NCI-H2107 (cell line): ENCODE data around the gene EVL.
A peak's percentile ranks its signal among the peaks of the same experiment; 100 is the strongest.

Experiments
- DNase-seq: peaks from one replicate; lab custom pipeline; 2025; lab: John Stamatoyannopoulos, UW

Gene EVL

GRCh38 chr14:100130521-100130920, 65.3 kb downstream of the EVL start:
- no peak for DNase-seq

GRCh38 chr14:100131181-100131580, 66.0 kb downstream of the EVL start:
- DNase-seq = peak; percentile 74

GRCh38 chr14:100132161-100132902, 67.1 kb downstream of the EVL start:
- DNase-seq = no peak

GRCh38 chr14:100132903-100133510, 67.8 kb downstream of the EVL start:
- no peak for DNase-seq

GRCh38 chr14:100134586-100134985, 69.4 kb downstream of the EVL start:
- no peak for DNase-seq

GRCh38 chr14:100135073-100135472, 69.9 kb downstream of the EVL start:
- peak; percentile 30 for DNase-seq

- DNase-seq = no peak
These were observed 70.6 kb downstream of the EVL start for GRCh38 chr14:100135784-100136183.

GRCh38 chr14:100137173-100137572, 72.0 kb downstream of the EVL start:
- no peak for DNase-seq

GRCh38 chr14:100138082-100138787, 73.0 kb downstream of the EVL start:
- DNase-seq = no peak

GRCh38 chr14:100138955-100139354, 73.7 kb downstream of the EVL start:
- no peak for DNase-seq

- DNase-seq = no peak
These were observed 75.3 kb downstream of the EVL start for GRCh38 chr14:100140452-100141078.

- no peak for DNase-seq
These were observed 75.9 kb downstream of the EVL start for GRCh38 chr14:100141098-100141497.

GRCh38 chr14:100142073-100143040, 77.1 kb downstream of the EVL start:
- DNase-seq = no peak

GRCh38 chr14:100143523-100143922, 78.3 kb downstream of the EVL start:
- DNase-seq = no peak

GRCh38 chr14:100143934-100144333, 78.7 kb downstream of the EVL start:
- no peak for DNase-seq

GRCh38 chr14:100144645-100144995, 79.4 kb downstream of the EVL start:
- DNase-seq = no peak

GRCh38 chr14:100144996-100145646, 79.9 kb downstream of the EVL start:
- DNase-seq = no peak

GRCh38 chr14:100145682-100146464, 80.7 kb downstream of the EVL start:
- no peak for DNase-seq

- DNase-seq = no peak
These were observed 81.4 kb downstream of the EVL start for GRCh38 chr14:100146531-100147091.

- no peak for DNase-seq
These were observed 82.0 kb downstream of the EVL start for GRCh38 chr14:100147181-100147631.
